Pons (tissue), 1 donor: Measurements from ENCODE around the gene STARD10.
"Not testable (repeated sequence)": the region's sequence is repeated elsewhere in the genome, so short reads cannot be mapped to it uniquely, and the experiment has no call there.

Source experiments
- DNase-seq: peaks from one replicate; pipeline ENCODE4 v3.0.0-alpha.2; 2016; ENCODE audit warnings: low spot score

Gene STARD10

GRCh38 chr11:72807792-72808191 lies 13.9 kb upstream of the STARD10 start:
- DNase-seq, result no peak

GRCh38 chr11:72807021-72807693 lies 13.3 kb upstream of the STARD10 start:
- peak; percentile 42 for DNase-seq

GRCh38 chr11:72806378-72806777 lies 12.5 kb upstream of the STARD10 start:
- DNase-seq, result not testable (repeated sequence)

GRCh38 chr11:72805216-72805615 lies 11.4 kb upstream of the STARD10 start:
- DNase-seq, result no peak

DNA sequence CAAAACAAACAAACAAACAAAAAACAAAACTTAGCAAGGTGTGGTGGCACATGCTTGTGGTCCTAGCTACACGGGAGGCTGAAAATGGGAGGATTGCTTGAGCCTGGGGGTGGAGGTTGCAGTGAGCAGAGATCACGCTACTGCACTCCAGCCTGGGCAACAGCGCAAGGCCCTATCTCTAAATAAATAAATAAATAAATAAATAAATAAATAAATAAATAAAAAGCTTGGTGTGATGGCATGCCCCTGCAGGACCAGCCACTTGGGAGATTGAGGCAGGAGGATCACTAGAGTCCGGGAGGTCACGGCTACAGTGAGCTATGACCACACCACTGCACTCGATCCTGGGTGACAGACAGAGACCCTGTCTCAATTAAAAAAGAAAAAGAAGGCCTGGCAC lies 9.0 kb upstream of the STARD10 start:
- no peak for DNase-seq

DNA sequence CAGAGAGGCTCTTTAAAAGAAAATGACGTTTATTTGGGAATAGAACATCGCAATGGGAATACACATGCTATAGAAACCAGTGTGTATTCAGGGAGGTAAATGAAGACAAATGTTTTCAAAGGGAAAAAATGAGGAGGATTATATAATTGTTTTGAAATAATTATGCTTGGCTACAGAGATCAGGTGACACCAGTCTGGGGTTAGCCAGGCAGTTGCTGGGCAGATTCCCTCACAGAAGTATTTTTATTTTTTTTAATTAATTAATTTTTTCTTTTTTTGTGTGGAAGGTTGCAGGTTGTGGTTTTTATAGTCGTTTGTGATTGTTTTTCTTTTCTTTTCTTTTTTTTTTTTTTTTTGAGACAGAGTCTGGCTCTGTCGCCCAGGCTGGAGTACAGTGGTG lies 5.6 kb upstream of the STARD10 start:
- no peak for DNase-seq

DNA sequence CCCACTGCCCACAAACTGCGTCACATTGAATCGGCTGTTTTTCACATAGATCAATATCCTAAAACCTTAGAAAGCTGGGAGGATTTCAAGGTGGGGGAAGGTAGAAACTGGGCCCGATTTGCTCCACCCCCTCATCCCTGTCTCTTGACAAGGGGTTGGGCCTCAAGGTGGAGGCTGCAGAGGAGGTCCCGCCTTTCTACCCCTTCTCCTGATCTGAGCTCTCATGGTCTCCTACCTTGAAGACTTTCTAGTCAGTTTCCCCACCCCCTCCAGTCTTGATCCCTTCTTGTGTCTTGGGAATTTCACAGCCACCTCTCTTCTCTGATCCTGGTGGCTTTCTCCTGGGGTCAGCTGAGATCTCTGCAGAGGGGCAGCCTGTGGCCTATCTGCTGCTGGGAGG lies 4.5 kb upstream of the STARD10 start:
- DNase-seq, result no peak

DNA sequence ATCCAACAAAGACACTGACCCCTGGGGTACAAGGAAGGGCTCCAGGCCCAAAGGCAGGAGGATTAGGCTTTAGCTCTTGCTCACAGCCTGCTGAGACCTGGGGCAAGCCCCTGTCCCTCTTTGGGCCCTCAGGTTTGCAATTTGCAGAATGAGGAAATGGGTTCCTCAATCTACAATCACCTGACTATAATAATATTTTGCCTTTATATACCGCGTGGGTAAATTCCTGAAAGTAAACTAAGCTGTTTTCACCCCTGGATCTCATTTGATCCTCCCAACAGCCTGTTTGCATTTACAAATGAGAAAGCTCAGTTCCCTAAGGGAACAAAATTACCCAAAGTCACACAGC lies 797 bp downstream of the STARD10 start:
- DNase-seq, result no peak

- no peak for DNase-seq
These were observed 1.3 kb downstream of the STARD10 start for GRCh38 chr11:72792437-72793021.

DNA sequence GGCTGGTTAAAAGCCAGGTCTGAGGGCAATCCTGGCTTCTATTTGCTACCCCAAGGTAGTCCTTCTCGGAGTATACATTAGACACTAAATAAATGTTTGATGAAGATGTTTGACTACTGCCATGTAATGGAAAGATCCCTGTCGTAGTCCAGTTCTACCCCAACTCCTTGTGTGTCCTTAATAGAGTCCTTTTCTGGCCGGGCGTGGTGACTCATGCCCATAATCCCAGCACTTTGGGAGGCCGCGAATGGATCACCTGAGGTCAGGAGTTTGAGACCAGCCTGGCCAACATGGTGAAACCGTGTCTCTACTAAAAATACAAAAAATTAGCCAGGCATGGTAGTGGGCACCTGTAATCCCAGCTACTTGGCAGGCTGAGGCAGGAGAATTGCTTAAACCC lies 2.6 kb downstream of the STARD10 start:
- DNase-seq, result not testable (repeated sequence)

DNA sequence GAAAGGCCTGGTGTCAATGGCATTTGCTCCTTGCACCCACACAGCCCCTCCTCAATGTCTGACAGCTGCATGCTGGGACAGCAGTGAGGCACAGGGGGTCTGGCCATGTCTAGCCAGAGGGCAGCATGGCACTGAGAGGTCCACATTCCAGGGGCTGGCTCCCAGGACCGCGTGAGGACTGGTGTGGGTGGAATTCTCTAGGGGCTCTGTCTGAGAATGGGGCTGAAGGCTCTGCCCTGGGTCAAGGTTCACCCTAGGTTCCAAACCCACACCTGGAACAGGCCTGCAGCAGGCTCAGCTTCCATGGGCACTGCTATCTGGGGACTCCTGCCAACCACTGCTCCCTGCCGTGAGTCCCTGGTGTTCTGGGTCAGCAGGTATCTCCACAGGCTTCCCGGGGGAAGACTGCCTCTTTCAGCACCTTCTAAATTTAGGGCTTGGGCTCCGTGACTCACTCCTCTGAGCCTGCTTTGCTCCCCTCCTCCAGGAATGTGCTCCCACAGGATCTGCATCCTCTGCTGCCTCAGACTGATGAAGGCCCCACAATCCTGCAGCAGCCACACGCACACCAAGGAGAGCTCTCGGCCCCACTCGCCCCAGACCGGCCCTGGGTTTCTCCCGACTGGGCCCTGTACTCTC lies 4.2 kb downstream of the STARD10 start:
- no peak for DNase-seq

- DNase-seq, result no peak
These were observed 5.6 kb downstream of the STARD10 start for GRCh38 chr11:72788241-72788640.

GRCh38 chr11:72787216-72788104 lies 6.4 kb downstream of the STARD10 start:
- DNase-seq, result no peak

DNA sequence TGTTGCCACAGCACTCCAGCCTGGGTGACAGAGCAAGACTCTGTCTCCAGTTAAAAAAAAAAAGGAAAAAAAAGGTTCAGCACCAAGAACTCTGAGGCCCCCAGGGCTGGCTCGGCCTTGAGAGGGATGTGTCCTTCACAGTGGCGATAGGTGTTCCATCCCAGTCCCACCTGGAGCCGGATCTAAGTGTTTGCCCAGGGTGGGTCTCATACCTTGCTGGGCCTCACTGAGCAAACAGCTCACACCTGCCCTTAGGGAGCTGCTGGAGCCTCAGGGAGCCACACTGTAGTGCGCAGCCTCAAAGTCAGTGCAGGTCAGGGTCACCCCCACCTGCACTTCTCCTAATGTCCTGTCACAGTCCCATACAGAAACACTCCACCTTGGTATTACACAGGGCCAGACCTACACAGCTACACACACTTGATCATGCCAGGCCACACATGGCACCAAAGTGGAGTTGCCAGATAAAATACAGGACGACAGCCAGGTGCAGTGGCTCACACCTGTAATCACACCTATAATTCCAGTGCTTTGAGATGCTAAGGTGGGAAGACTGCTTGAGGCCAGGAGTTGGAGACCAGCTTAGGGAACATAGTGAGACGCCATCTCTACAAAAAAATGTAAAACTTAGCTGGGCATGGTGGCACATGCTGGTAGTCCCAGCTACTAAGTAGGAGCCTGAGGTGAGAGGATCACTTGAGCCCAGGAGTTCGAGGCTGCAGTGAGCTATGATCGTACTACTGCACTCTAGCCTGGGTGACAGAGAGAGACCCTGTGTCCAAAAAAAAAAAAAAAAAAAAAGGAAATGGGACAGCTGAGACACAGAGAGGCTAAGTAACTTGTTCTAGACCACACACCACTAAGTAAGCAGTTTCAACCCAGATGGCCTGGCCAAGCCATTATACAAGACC lies 7.3 kb downstream of the STARD10 start:
- no peak for DNase-seq

DNA sequence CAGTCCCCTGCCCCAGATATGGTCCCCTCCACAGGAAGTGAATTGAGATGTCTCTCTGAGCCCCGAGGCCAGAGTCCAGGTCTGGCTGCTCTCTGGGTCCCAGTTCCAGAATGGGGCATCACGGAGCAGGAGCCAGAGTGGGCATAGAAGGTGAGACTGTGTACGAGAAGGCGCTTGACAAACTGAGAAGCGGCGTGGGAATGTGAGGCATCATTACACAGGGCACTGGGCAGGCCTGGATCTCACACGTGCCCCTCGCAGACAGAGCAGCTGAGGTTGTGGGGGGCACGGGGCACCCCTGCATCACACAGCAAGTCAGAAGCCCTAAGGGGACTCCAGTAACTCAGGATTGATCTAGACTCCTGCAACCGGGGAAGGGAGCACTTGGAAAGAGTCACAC lies 9.2 kb downstream of the STARD10 start:
- DNase-seq, result no peak

- DNase-seq, result no peak
These were observed 10.5 kb downstream of the STARD10 start for GRCh38 chr11:72783144-72783905.

DNA sequence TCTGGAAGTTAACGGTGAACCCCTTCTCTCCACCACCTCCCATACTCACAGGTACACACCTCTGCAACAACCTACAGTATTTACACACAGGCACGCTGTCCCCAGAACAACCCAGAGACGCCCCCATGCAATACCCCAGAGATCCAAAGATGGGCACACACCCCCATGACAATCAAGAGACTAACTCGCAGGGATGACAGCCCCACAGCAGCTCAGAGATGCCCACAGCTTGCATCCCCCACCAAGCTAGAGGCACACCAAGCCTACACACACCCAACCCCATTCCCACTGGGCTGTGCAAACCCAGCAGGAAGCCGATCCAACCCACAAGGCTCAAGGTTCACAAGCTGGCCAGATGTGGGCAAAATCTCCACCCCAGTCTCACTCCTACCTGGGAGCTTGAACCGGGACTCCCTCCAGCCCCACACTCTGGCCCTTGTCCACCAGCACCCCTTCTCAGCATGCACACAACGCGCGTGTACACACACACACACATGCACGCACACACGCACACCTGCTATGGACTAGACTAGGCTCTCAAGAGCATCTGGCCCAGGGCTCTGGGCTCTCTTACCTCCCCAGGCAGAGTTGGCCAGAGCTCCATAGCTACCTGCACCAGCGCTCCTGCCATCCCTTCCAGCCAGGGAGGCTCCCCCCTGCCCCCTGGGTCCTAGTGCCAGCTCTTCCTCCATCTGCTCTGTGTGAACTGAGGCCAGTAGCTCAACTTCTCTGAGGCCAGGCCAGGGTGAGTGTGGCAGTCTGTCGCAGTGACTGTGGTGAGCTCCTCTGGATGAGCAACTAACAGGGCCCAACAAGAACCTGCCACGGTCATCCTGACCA lies 11.5 kb downstream of the STARD10 start:
- DNase-seq, result no peak

- no peak for DNase-seq
These were observed 12.3 kb downstream of the STARD10 start for GRCh38 chr11:72781313-72782080.

DNA sequence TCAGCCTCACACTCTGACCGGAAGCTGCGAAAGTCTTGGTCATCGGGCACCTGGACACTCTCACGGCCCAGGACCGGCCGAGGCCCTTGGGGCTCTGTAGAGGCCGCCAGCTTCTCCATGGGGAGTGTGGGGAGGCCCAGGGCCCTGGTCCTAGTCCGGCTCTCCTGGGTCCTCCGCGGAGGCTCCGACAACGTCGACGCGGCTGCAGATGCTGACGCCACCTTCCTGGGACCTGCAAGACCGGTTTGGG lies 12.9 kb downstream of the STARD10 start:
- no peak for DNase-seq
